Measurements from ENCODE around the gene GRIK1.

GRCh38 chr21:29719521-29719920, 220.3 kb downstream of the GRIK1 start:
- TF ChIP-seq ZNF629 (tag by site-specific recombination; IDR thresholded peaks at IDR 0.05), result no peak
- TF ChIP-seq ZNF610 (tag by site-specific recombination; IDR thresholded peaks at IDR 0.05; ENCODE audit: borderline replicate concordance), result no peak
